HL-60 (cell line): ENCODE measurements around the gene SMIM36.
"Not testable (repeated sequence)": the region's sequence is repeated elsewhere in the genome, so short reads cannot be mapped to it uniquely, and the experiment has no call there.

Experiments used
- DNase-seq, 2 experiments: peaks; one replicate each; pipeline ENCODE4 v3.0.0-alpha.2; 2010 to 2020; ENCODE audit warnings: low read depth in 1 of 2, low spot score in 1 of 2
- H3K27ac ChIP-seq: fragments of 250-450 bp; sonication (Bioruptor Pico); replicated peaks from 2 replicates; pipeline ENCODE4 v1.5.1; 2020; ENCODE audit warnings: mild to moderate bottlenecking, moderate library complexity
- H3K27me3 ChIP-seq: fragments of 250-450 bp; sonication (Bioruptor Pico); 2 replicates; pipeline ENCODE4 v1.5.1; 2021; ENCODE audit warnings: mild to moderate bottlenecking, moderate library complexity; ENCODE audit not compliant: insufficient read depth, poor library complexity, severe bottlenecking
- H3K4me3 ChIP-seq: replicated peaks from 2 replicates; pipeline ENCODE4 v1.5.1; 2011; ENCODE audit warnings: mild to moderate bottlenecking, control low read depth, low read length; ENCODE audit not compliant: insufficient read depth
- GABPA ChIP-seq: IDR thresholded peaks from 2 replicates; pipeline ENCODE4 v1.6.1; 2012; ENCODE audit warnings: low read depth
- POLR2AphosphoS5 ChIP-seq: IDR thresholded peaks from 2 replicates; pipeline ENCODE4 v1.6.1; 2012; ENCODE audit warnings: low read depth
- SPI1 ChIP-seq: IDR thresholded peaks from 2 replicates; pipeline ENCODE4 v1.6.1; 2012; ENCODE audit warnings: low read depth, mild to moderate bottlenecking, borderline replicate concordance
- TF ChIP-seq, protein P1 (sequence below): IDR thresholded peaks from 2 replicates; pipeline ENCODE4 v1.6.1; 2012; ENCODE audit warnings: low read depth; ENCODE audit not compliant: insufficient replicate concordance
- TF ChIP-seq, protein P2 (sequence below): IDR thresholded peaks from one replicate; pipeline ENCODE4 v1.5.1; 2011; ENCODE audit warnings: low read length, control low read depth, inconsistent platforms; ENCODE audit not compliant: insufficient read depth

The SMIM36 gene

DNA sequence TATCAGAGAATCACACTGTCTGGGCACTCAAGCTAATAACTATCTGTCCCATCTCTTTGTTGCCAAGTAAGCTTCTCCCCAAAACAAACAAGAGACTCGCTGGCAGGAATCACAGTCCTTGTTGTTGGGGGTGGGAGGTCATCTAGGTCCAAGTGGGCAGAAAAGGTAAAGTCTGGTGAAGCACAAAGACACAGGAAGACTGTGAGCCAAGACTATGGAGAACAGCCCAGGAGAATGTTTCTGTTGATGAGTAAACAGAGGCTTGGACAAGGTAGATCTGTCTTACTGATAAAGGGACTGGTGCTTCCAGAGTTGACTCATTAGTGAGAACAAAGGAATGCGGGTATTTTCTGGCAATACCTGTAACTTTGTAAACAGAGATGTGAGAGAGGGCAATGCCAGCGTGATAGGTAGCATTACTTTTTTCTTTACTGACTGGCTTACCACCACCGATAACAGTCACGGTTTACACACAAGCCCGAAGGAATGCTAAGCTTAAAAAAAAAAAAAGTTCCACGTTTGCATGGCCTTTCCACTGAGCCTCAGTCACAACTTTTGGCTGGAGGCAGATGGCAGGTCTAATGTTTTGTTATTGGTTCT, 78.1 kb downstream of the SMIM36 start:
- Histone ChIP-seq H3K4me3 (no peak overlapping the region), H3K27me3 (no peaks in the 10 kb centered on the region), H3K27ac (no peak overlapping the region)
- no peak for DNase-seq
- TF ChIP-seq SPI1 = no peak
- TF ChIP-seq GABPA = no peak
- TF ChIP-seq POLR2AphosphoS5 = no peak
- TF ChIP-seq, protein P1, sequence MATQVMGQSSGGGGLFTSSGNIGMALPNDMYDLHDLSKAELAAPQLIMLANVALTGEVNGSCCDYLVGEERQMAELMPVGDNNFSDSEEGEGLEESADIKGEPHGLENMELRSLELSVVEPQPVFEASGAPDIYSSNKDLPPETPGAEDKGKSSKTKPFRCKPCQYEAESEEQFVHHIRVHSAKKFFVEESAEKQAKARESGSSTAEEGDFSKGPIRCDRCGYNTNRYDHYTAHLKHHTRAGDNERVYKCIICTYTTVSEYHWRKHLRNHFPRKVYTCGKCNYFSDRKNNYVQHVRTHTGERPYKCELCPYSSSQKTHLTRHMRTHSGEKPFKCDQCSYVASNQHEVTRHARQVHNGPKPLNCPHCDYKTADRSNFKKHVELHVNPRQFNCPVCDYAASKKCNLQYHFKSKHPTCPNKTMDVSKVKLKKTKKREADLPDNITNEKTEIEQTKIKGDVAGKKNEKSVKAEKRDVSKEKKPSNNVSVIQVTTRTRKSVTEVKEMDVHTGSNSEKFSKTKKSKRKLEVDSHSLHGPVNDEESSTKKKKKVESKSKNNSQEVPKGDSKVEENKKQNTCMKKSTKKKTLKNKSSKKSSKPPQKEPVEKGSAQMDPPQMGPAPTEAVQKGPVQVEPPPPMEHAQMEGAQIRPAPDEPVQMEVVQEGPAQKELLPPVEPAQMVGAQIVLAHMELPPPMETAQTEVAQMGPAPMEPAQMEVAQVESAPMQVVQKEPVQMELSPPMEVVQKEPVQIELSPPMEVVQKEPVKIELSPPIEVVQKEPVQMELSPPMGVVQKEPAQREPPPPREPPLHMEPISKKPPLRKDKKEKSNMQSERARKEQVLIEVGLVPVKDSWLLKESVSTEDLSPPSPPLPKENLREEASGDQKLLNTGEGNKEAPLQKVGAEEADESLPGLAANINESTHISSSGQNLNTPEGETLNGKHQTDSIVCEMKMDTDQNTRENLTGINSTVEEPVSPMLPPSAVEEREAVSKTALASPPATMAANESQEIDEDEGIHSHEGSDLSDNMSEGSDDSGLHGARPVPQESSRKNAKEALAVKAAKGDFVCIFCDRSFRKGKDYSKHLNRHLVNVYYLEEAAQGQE = no peak
- TF ChIP-seq, protein P2, sequence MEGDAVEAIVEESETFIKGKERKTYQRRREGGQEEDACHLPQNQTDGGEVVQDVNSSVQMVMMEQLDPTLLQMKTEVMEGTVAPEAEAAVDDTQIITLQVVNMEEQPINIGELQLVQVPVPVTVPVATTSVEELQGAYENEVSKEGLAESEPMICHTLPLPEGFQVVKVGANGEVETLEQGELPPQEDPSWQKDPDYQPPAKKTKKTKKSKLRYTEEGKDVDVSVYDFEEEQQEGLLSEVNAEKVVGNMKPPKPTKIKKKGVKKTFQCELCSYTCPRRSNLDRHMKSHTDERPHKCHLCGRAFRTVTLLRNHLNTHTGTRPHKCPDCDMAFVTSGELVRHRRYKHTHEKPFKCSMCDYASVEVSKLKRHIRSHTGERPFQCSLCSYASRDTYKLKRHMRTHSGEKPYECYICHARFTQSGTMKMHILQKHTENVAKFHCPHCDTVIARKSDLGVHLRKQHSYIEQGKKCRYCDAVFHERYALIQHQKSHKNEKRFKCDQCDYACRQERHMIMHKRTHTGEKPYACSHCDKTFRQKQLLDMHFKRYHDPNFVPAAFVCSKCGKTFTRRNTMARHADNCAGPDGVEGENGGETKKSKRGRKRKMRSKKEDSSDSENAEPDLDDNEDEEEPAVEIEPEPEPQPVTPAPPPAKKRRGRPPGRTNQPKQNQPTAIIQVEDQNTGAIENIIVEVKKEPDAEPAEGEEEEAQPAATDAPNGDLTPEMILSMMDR = no peak

DNA sequence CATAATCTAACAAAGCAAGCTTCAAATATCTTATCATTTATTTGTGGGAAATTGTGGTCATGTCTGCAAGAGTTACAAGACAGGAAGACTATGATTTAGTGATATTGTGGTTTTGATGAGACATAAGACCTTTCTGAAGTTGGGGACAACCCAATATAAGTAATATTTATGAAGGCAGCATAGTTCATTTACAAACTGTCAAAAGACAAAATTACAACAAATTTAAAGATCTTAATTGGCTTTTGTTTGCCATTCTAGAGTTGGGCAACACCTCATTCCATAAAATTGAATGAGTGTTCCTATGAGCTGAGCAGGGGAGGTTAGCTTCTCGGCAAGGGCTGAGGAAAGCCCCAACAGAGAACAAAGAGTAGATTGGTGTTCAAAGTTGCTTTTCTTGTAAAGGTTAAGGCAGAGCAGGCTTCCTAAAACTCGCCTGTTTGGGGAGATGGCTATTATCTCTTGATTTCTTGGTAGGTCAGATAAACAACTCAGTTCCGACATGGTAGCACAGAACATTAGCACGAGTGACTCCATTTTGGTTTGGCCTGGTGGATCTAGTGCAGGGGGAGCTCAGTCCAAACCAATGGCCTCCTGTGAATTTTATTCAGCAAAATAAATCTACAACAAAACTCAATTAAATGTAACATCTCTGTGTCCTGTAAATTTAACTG, 78.8 kb downstream of the SMIM36 start:
- Histone ChIP-seq H3K27me3 (no peaks in the 10 kb centered on the region), H3K4me3 (no peak overlapping the region), H3K27ac (no peak overlapping the region)
- TF ChIP-seq, protein P2 = no peak
- TF ChIP-seq GABPA (no peak), POLR2AphosphoS5 (no peak), SPI1 (no peak)
- TF ChIP-seq, protein P1 = no peak
- DNase-seq = no peak

DNA sequence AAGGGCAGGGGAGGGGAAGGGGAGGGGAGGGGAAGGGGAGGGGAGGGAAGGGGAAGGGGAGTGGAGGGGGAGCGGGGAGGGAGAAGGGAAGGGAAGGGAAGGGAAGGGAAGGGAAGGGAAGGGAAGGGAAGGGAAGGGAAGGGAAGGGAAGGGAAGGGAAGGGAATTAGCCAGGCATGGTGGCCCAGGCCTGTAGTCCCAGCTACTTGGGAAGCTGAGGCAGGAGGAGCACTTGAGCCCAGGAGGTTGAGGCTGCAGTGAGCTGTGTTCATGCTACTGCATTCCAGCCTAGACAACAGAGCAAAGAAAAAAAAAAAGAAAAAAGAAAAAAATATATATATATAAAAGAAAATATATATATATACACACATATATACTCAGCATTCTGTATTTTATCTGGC, 79.3 kb downstream of the SMIM36 start:
- not testable (repeated sequence) for H3K27ac ChIP-seq, DNase-seq, H3K4me3 ChIP-seq, H3K27me3 ChIP-seq

DNA sequence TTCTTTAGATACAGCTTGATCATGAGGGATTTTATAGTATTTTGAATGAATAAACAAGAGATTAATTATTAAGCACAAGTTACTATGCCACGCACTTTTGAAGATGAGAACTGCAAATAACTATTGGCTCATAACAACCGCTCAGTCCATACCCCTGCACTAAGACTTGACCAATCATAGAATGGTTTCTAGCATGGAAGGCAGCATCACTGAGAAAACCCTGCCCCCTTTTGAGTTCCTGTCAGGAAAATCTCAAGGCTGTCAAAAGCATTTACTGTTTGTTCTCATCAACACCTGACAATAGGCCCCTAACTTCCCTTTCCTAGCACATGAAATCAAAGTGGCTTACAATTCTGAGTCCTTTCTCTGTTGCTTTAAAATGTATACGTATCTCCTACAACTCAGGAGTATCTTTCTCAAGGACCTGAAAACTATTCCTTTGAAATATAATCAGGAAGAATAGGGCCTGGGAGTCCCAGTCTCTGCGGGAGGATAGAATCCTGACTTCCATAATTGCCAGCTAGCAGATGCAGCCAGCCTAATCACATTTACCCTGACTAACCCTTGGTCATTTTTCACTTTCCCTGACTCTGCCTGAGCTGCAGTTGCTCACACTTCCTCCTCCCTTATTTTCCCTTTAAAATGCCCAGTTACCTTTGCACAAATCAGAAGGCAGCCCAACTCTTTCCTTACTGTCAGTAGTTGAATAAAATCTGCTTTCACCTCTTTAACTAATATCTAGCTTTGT, 80.5 kb downstream of the SMIM36 start:
- DNase-seq = no peak
- no peaks in the 10 kb centered on the region for H3K27me3 ChIP-seq
- no peak overlapping the region for H3K4me3 ChIP-seq
- no peak overlapping the region for H3K27ac ChIP-seq
- no peak for TF ChIP-seq GABPA
- TF ChIP-seq POLR2AphosphoS5 = no peak
- TF ChIP-seq, protein P1 = no peak
- TF ChIP-seq SPI1 = no peak
- TF ChIP-seq, protein P2 = no peak
